ENCODE results near the gene PDK1. TPM values are rescaled to one million over a fixed set of nuclear protein-coding genes. Genes with fewer than 3 reads are reported as not detected.

PDK1 gene
- total RNA-seq, 2 donors from 2014 or later, result 6.2 to 14.4 TPM

DNA sequence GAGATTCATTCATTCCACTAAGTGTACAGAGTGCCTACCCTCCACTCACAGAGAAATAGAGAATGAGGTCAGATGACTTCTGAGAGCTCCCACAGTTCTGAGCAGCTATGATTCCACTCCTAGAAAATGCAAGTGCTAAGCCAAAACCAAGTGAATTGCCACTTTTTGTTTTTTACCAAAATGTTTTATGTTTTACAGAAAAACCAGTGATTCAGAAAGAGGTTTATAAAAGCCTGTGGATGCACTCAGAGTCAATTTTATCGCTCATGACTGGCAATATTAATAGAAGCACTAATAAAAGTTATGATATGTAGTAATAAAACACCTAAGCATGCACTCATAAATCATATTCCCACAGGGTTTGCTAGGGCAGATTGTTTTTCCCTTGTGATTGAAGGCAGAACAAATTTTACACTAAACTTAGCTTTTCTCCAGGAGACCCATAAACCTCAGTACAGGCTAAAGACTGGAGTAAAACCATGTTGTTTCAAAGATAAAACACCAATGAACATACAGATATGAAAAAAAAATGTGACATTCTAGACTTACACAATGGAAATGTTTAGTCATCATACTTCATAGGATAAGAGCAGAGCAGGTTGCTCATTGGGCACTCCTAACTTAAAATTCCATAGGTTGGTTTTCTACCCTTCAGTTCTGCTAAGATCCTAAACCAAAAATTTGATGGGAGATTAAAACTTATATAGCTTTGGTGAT, 67.5 kb downstream of the PDK1 start:
- no peak for DNase-seq (ENCODE audit: low spot score)
- intact Hi-C loops (cut with DNase I), result no loop called here
- no peaks in the 10 kb centered on the region for H3K27me3 ChIP-seq (replicated peaks; ENCODE audit: insufficient read depth)
- no peak overlapping the region for H3K4me3 ChIP-seq
- TF ChIP-seq POLR2AphosphoS5 (IDR thresholded peaks at IDR 0.05) (no peak), POLR2A (IDR thresholded peaks at IDR 0.05) (no peak)
- TF ChIP-seq, protein P1, sequence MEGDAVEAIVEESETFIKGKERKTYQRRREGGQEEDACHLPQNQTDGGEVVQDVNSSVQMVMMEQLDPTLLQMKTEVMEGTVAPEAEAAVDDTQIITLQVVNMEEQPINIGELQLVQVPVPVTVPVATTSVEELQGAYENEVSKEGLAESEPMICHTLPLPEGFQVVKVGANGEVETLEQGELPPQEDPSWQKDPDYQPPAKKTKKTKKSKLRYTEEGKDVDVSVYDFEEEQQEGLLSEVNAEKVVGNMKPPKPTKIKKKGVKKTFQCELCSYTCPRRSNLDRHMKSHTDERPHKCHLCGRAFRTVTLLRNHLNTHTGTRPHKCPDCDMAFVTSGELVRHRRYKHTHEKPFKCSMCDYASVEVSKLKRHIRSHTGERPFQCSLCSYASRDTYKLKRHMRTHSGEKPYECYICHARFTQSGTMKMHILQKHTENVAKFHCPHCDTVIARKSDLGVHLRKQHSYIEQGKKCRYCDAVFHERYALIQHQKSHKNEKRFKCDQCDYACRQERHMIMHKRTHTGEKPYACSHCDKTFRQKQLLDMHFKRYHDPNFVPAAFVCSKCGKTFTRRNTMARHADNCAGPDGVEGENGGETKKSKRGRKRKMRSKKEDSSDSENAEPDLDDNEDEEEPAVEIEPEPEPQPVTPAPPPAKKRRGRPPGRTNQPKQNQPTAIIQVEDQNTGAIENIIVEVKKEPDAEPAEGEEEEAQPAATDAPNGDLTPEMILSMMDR (IDR thresholded peaks at IDR 0.05), result no peak
- 59% methylated on average over 1 of the region's 1 CpG for WGBS
- H3K36me3 ChIP-seq, result no peaks in the 10 kb centered on the region
- no peaks in the 10 kb centered on the region for H3K4me1 ChIP-seq (replicated peaks)
- H3K27ac ChIP-seq, result no peak overlapping the region
- no peaks in the 10 kb centered on the region for H3K9me3 ChIP-seq

DNA sequence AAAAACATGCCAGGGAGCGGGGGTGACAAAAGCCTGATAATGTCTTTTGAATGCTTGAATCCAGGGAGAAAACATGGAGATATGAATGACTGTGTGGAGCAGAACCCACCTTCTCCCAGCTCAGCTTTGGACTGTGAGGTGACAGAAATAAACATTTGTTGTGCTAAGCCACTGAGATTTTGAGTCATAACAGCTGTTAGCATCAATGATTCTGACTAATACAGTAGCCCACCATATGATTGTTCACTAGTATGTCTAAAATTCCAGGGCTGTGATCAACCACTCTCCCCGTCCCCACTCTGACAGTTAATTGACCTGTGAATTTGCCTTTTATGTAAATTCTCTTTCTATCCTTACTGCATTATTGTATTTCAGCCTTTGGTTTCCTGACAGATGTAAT, 69.1 kb downstream of the PDK1 start:
- Histone ChIP-seq H3K4me1 (replicated peaks) (no peaks in the 10 kb centered on the region), H3K4me3 (no peak overlapping the region), H3K27me3 (replicated peaks; ENCODE audit: insufficient read depth) (no peaks in the 10 kb centered on the region), H3K36me3 (no peaks in the 10 kb centered on the region), H3K27ac (no peak overlapping the region), H3K9me3 (no peaks in the 10 kb centered on the region)
- TF ChIP-seq POLR2A (IDR thresholded peaks at IDR 0.05) (no peak), POLR2AphosphoS5 (IDR thresholded peaks at IDR 0.05) (no peak)
- TF ChIP-seq, protein P1 (IDR thresholded peaks at IDR 0.05), result no peak
- 91% methylated on average over 2 of the region's 2 CpGs for WGBS
- intact Hi-C loops (cut with DNase I), result no loop called here
- no peak for DNase-seq (ENCODE audit: low spot score)

DNA sequence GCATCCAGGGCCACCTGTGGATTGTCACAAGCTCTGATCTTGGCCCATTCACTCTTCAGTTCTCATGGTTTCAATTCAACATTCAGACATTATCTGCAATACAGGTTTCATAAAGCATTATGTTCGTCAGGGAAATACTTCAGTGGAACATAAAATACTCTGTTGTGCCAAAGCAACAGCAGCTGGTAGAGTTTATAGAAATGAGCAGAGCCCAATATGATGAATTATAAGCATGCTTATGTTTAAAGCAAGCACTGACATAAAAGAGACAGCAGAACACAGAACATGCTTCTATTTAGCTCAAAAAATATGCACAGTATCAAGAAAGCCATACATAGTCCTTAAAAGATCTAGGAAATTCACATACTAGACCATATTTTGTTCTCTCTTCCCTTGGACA, 71.3 kb downstream of the PDK1 start:
- Histone ChIP-seq H3K27ac (no peak overlapping the region), H3K36me3 (no peaks in the 10 kb centered on the region), H3K27me3 (replicated peaks; ENCODE audit: insufficient read depth) (no peaks in the 10 kb centered on the region), H3K4me3 (no peak overlapping the region), H3K9me3 (no peaks in the 10 kb centered on the region), H3K4me1 (replicated peaks) (no peaks in the 10 kb centered on the region)
- TF ChIP-seq, protein P1 (IDR thresholded peaks at IDR 0.05), result no peak
- no peak for TF ChIP-seq POLR2AphosphoS5 (IDR thresholded peaks at IDR 0.05)
- TF ChIP-seq POLR2A (IDR thresholded peaks at IDR 0.05), result no peak
- DNase-seq (ENCODE audit: low spot score), result no peak
- intact Hi-C loops (cut with DNase I), result no loop called here
- WGBS, result 77% methylated on average over 1 of the region's 1 CpG

DNA sequence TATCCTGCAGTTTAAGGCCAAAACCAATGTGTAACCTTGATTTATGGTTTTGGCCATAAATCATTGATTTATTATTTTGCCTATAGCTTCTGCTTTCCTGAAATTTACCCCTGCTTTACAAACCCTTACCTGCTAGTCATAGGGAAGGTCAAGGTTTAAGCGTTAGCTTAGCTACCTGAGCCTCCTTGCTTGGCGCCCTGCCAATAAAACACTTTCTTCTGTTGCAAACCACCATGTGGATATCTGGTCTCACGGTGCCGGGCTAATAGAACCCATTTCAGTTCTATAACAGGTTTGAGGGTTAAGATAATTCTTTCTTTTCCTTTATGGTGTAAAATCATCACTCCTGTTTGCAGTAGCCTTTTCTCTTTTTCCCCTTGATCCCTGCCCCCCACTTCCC, 72.2 kb downstream of the PDK1 start:
- Histone ChIP-seq H3K9me3 (no peaks in the 10 kb centered on the region), H3K27ac (no peak overlapping the region), H3K4me1 (replicated peaks) (no peaks in the 10 kb centered on the region), H3K36me3 (no peaks in the 10 kb centered on the region), H3K27me3 (replicated peaks; ENCODE audit: insufficient read depth) (no peaks in the 10 kb centered on the region), H3K4me3 (no peak overlapping the region)
- 70% methylated on average over 4 of the region's 4 CpGs for WGBS
- intact Hi-C loops (cut with DNase I), result no loop called here
- no peak for DNase-seq (ENCODE audit: low spot score)
- TF ChIP-seq POLR2AphosphoS5 (IDR thresholded peaks at IDR 0.05) (no peak), POLR2A (IDR thresholded peaks at IDR 0.05) (no peak)
- TF ChIP-seq, protein P1 (IDR thresholded peaks at IDR 0.05), result no peak

DNA sequence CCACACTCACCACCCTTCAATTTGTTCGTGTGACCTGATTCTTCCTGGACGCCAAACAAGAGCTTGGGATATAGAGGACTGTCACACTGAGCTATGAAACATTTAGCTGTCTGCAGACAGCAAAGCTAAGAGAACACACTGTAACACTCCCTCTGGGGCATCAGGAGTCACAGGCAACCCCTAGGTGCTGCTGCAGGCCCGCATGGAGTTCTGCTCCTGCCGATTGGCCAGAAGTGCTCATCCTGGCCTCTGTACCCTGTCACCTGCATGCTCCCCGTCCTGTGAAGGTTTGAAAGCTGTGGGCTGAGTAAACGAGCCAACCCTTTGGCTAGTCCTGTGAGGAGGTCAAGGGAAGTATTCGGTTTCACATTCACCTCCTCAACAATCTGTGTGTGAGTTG, 73.7 kb downstream of the PDK1 start:
- WGBS, result 85% methylated on average over 7 of the region's 7 CpGs
- TF ChIP-seq, protein P1 (IDR thresholded peaks at IDR 0.05), result no peak
- no peak for TF ChIP-seq POLR2A (IDR thresholded peaks at IDR 0.05)
- no peak for TF ChIP-seq POLR2AphosphoS5 (IDR thresholded peaks at IDR 0.05)
- no peaks in the 10 kb centered on the region for H3K36me3 ChIP-seq
- H3K4me3 ChIP-seq, result no peak overlapping the region
- intact Hi-C loops (cut with DNase I), result no loop called here
- H3K4me1 ChIP-seq (replicated peaks), result no peaks in the 10 kb centered on the region
- H3K27ac ChIP-seq, result no peak overlapping the region
- H3K27me3 ChIP-seq (replicated peaks; ENCODE audit: insufficient read depth), result no peaks in the 10 kb centered on the region
- no peak for DNase-seq (ENCODE audit: low spot score)
- H3K9me3 ChIP-seq, result no peaks in the 10 kb centered on the region
